Measurements from ENCODE around the gene OR2L3. TPM values are rescaled to one million over a fixed set of nuclear protein-coding genes. Genes with fewer than 3 reads are reported as not detected.

OR2L3 gene
- total and polyA plus RNA-seq, 2 experiments from 2014 or later: not detected

DNA sequence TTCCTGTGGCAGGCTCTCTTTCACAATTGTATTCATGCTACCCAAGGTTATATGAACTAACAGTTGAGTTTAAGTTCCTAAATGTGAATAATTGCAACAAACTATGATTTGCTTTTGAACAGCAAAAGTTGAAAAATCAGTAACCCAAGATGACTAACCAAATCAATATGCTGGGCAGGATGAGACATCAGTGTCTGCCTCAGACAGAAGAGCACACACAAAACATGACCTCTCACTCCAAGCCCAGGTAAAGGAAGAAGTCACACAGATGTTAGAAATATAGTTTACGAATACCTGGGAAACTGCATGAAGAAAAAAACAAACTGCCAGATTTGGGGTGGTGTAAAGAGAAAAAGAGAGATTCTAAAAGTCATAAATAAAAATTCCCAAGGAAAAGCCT lies 51.9 kb downstream of the OR2L3 start:
- Histone ChIP-seq H3K4me3 (no peak overlapping the region), H3K27ac (no peak overlapping the region), H3K4me1 (ENCODE audit: low read depth) (no peaks in the 10 kb centered on the region), H3K36me3 (no peaks in the 10 kb centered on the region), H3K27me3 (no peaks in the 10 kb centered on the region), H3K9me3 (ENCODE audit: low read depth) (no peaks in the 10 kb centered on the region)
- no peak for DNase-seq (ENCODE audit: low read depth in 1 of 2, low spot score in 1 of 2)
- TF ChIP-seq CTCF (IDR thresholded peaks at IDR 0.05; ENCODE audit: low read depth, low read length): no peak

GRCh38 chr1:248102847-248103246 lies 56.2 kb downstream of the OR2L3 start:
- DNase-seq (ENCODE audit: low read depth in 1 of 2, low spot score in 1 of 2): no peak
- no peak for TF ChIP-seq CTCF (IDR thresholded peaks at IDR 0.05; ENCODE audit: low read depth, low read length)
- Histone ChIP-seq H3K4me1 (ENCODE audit: low read depth) (no peaks in the 10 kb centered on the region), H3K27me3 (no peaks in the 10 kb centered on the region), H3K27ac (no peak overlapping the region), H3K9me3 (ENCODE audit: low read depth) (no peaks in the 10 kb centered on the region), H3K4me3 (no peak overlapping the region), H3K36me3 (no peaks in the 10 kb centered on the region)

- no peaks in the 10 kb centered on the region for H3K4me1 ChIP-seq (ENCODE audit: low read depth)
- H3K9me3 ChIP-seq (ENCODE audit: low read depth): no peaks in the 10 kb centered on the region
- TF ChIP-seq CTCF (IDR thresholded peaks at IDR 0.05; ENCODE audit: low read depth, low read length): no peak
- H3K4me3 ChIP-seq: no peak overlapping the region
- no peak for DNase-seq (ENCODE audit: low read depth in 1 of 2, low spot score in 1 of 2)
- no peak overlapping the region for H3K27ac ChIP-seq
- H3K36me3 ChIP-seq: no peaks in the 10 kb centered on the region
- H3K27me3 ChIP-seq: no peaks in the 10 kb centered on the region
Measured at GRCh38 chr1:248111157-248111556, 64.5 kb downstream of the OR2L3 start.

Other genes starting within 250 kb of the OR2L3 start
- not detected in 2 replicates for gene OR14A16, start 222.7 kb upstream of the OR2L3 start, total RNA-seq
- gene OR14A16, start 222.7 kb upstream of the OR2L3 start, polyA plus RNA-seq: not detected in 2 replicates
- gene OR11L1, start 204.9 kb upstream of the OR2L3 start, total RNA-seq: not detected in 2 replicates
- gene OR11L1, start 204.9 kb upstream of the OR2L3 start, polyA plus RNA-seq: not detected in 2 replicates
- gene TRIM58, start 189.6 kb upstream of the OR2L3 start, total RNA-seq: 2.4 and 2.7 TPM in 2 replicates
- 2.2 and 2.6 TPM in 2 replicates for gene TRIM58, start 189.6 kb upstream of the OR2L3 start, polyA plus RNA-seq
- gene OR2W3, start 151.2 kb upstream of the OR2L3 start, total RNA-seq: 0.70 and 0.86 TPM in 2 replicates
- gene OR2W3, start 151.2 kb upstream of the OR2L3 start, polyA plus RNA-seq: 1.9 TPM in 2 replicates
- gene OR2T8, start 126.6 kb upstream of the OR2L3 start, total RNA-seq: not detected in 2 replicates
- gene OR2T8, start 126.6 kb upstream of the OR2L3 start, polyA plus RNA-seq: 0.22 TPM in 1 of 2 replicates, not detected in the other
- 0.21 TPM in 1 of 2 replicates, not detected in the other for gene OR2AJ1, start 121.9 kb upstream of the OR2L3 start, total RNA-seq
- not detected in 2 replicates for gene OR2AJ1, start 121.9 kb upstream of the OR2L3 start, polyA plus RNA-seq
- not detected in 2 replicates for gene OR2L8, start 98.0 kb upstream of the OR2L3 start, total RNA-seq
- gene OR2L8, start 98.0 kb upstream of the OR2L3 start, polyA plus RNA-seq: not detected in 2 replicates
- gene OR2AK2, start 81.6 kb upstream of the OR2L3 start, total RNA-seq: not detected in 2 replicates
- not detected in 2 replicates for gene OR2AK2, start 81.6 kb upstream of the OR2L3 start, polyA plus RNA-seq
- gene OR2L5, start 33.2 kb upstream of the OR2L3 start, total RNA-seq: 0.18 TPM in 1 of 2 replicates, not detected in the other
- gene OR2L5, start 33.2 kb upstream of the OR2L3 start, polyA plus RNA-seq: not detected in 2 replicates
- not detected in 2 replicates for gene OR2L2, start 16.8 kb upstream of the OR2L3 start, total RNA-seq
- 0.57 TPM in 1 of 2 replicates, not detected in the other for gene OR2L2, start 16.8 kb upstream of the OR2L3 start, polyA plus RNA-seq
- not detected in 2 replicates for gene OR2L13, start 48.3 kb downstream of the OR2L3 start, total RNA-seq
- gene OR2L13, start 48.3 kb downstream of the OR2L3 start, polyA plus RNA-seq: 0.88 TPM in 1 of 2 replicates, not detected in the other
- gene OR2M5, start 98.3 kb downstream of the OR2L3 start, total RNA-seq: not detected in 2 replicates
- gene OR2M5, start 98.3 kb downstream of the OR2L3 start, polyA plus RNA-seq: not detected in 2 replicates
- not detected in 2 replicates for gene OR2M2, start 128.0 kb downstream of the OR2L3 start, total RNA-seq
- gene OR2M2, start 128.0 kb downstream of the OR2L3 start, polyA plus RNA-seq: not detected in 2 replicates
- gene OR2M3, start 150.4 kb downstream of the OR2L3 start, total RNA-seq: not detected in 2 replicates
- not detected in 2 replicates for gene OR2M3, start 150.4 kb downstream of the OR2L3 start, polyA plus RNA-seq
- gene OR2M4, start 184.6 kb downstream of the OR2L3 start, total RNA-seq: not detected in 2 replicates
- gene OR2M4, start 184.6 kb downstream of the OR2L3 start, polyA plus RNA-seq: not detected in 2 replicates
- 0.15 TPM in 1 of 2 replicates, not detected in the other for gene OR2T33, start 231.1 kb downstream of the OR2L3 start, total RNA-seq
- 0.17 TPM in 1 of 2 replicates, not detected in the other for gene OR2T33, start 231.1 kb downstream of the OR2L3 start, polyA plus RNA-seq